Stimulated activated CD4-positive, alpha-beta T cell treated with anti-CD3 and anti-CD28 coated beads, Interleukin-12 subunit alpha, Interleukin-12 subunit beta, amount 100 ng/mL, for 24 hours (primary cell): ENCODE measurements around the gene SCN7A.

Source experiments
- DNase-seq, 2 experiments: peaks; one replicate each; pipeline ENCODE4 v3.0.0-alpha.2; 2020; ENCODE audit warnings: low read depth in 2 of 2

The SCN7A gene

GRCh38 chr2:166404831-166405568 is 89.0 kb downstream of the SCN7A start:
- no peak for DNase-seq

GRCh38 chr2:166394245-166394644 is 99.8 kb downstream of the SCN7A start:
- no peak for DNase-seq

- no peak for DNase-seq
These were observed 101.0 kb downstream of the SCN7A start for GRCh38 chr2:166393008-166393407.

- DNase-seq = no peak
These were observed 105.5 kb downstream of the SCN7A start for GRCh38 chr2:166388481-166389070.

GRCh38 chr2:166385313-166385712 is 108.7 kb downstream of the SCN7A start:
- DNase-seq = no peak

- no peak for DNase-seq
These were observed 109.3 kb downstream of the SCN7A start for GRCh38 chr2:166384774-166385173.

- no peak for DNase-seq
These were observed 111.6 kb downstream of the SCN7A start for GRCh38 chr2:166382448-166382847.

GRCh38 chr2:166380615-166381014 is 113.4 kb downstream of the SCN7A start:
- DNase-seq = no peak

- no peak for DNase-seq
These were observed 117.2 kb downstream of the SCN7A start for GRCh38 chr2:166376873-166377272.

GRCh38 chr2:166376488-166376828 is 117.6 kb downstream of the SCN7A start:
- DNase-seq = no peak

- peak in 1 of 2 experiments; percentile 11 for DNase-seq
These were observed 118.1 kb downstream of the SCN7A start, which contains the start of gene SCN9A for GRCh38 chr2:166375736-166376487. Gene SCN9A (minus strand): TSS chr2:166375944. CDS start chr2:166311756, 64,188 bp downstream.

GRCh38 chr2:166375195-166375735 is 118.8 kb downstream of the SCN7A start:
- DNase-seq = no peak

- DNase-seq = no peak
These were observed 120.1 kb downstream of the SCN7A start for GRCh38 chr2:166373951-166374350.

- DNase-seq = no peak
These were observed 120.5 kb downstream of the SCN7A start for GRCh38 chr2:166373539-166373938.

- no peak for DNase-seq
These were observed 120.9 kb downstream of the SCN7A start for GRCh38 chr2:166373105-166373504.

GRCh38 chr2:166372046-166372445 is 122.0 kb downstream of the SCN7A start:
- no peak for DNase-seq

- no peak for DNase-seq
These were observed 128.1 kb downstream of the SCN7A start for GRCh38 chr2:166365803-166366420.

- no peak for DNase-seq
These were observed 128.8 kb downstream of the SCN7A start for GRCh38 chr2:166365239-166365638.

- DNase-seq = no peak
These were observed 129.4 kb downstream of the SCN7A start for GRCh38 chr2:166364476-166365161.

- no peak for DNase-seq
These were observed 132.5 kb downstream of the SCN7A start for GRCh38 chr2:166361351-166362153.

GRCh38 chr2:166360906-166361305 is 133.1 kb downstream of the SCN7A start:
- DNase-seq = no peak
